GM12865 (cell line): Measurements from ENCODE around the gene AOPEP.

Experiments
- DNase-seq: peaks from one replicate; pipeline ENCODE4 v3.0.0; 2010; ENCODE audit warnings: low read depth
- H3K4me3 ChIP-seq: 2 replicates; pipeline ENCODE4 v1.5.1; 2011; ENCODE audit warnings: mild to moderate bottlenecking, low read depth, low read length, control low read depth
- CTCF ChIP-seq: IDR thresholded peaks from 2 replicates; pipeline ENCODE4 v1.5.1; 2011; ENCODE audit warnings: low read length, control low read depth, low read depth, inconsistent platforms; ENCODE audit not compliant: insufficient read depth; ENCODE audit errors: missing control alignments

AOPEP gene

GRCh38 chr9:94714494-94714893 lies 12.0 kb upstream of the AOPEP start:
- DNase-seq = no peak
- no peak for TF ChIP-seq CTCF
- no peak overlapping the region for H3K4me3 ChIP-seq

- no peak overlapping the region for H3K4me3 ChIP-seq
- DNase-seq = no peak
- TF ChIP-seq CTCF = no peak
Measured at GRCh38 chr9:94717761-94718160, 8.7 kb upstream of the AOPEP start.

- H3K4me3 ChIP-seq = no peak overlapping the region
- TF ChIP-seq CTCF = no peak
- DNase-seq = no peak
Measured at GRCh38 chr9:94718936-94719335, 7.6 kb upstream of the AOPEP start.

GRCh38 chr9:94719878-94720277 lies 6.6 kb upstream of the AOPEP start:
- H3K4me3 ChIP-seq = no peak overlapping the region
- no peak for TF ChIP-seq CTCF
- no peak for DNase-seq

GRCh38 chr9:94720846-94721549 lies 5.5 kb upstream of the AOPEP start:
- no peak for DNase-seq
- TF ChIP-seq CTCF = no peak
- H3K4me3 ChIP-seq = no peak overlapping the region

GRCh38 chr9:94721754-94722153 lies 4.7 kb upstream of the AOPEP start:
- TF ChIP-seq CTCF = no peak
- DNase-seq = no peak
- no peak overlapping the region for H3K4me3 ChIP-seq

- DNase-seq = no peak
Measured at GRCh38 chr9:94725293-94725692, 1.2 kb upstream of the AOPEP start.

More at GRCh38 chr9:94725293-94725692, 1.2 kb upstream of the AOPEP start:
- H3K4me3 ChIP-seq = no peak overlapping the region
- TF ChIP-seq CTCF = no peak
